ENCODE results near the gene ZNF286A.
"Not testable (repeated sequence)": the region's sequence is repeated elsewhere in the genome, so short reads cannot be mapped to it uniquely, and the experiment has no call there.

The ZNF286A gene

DNA sequence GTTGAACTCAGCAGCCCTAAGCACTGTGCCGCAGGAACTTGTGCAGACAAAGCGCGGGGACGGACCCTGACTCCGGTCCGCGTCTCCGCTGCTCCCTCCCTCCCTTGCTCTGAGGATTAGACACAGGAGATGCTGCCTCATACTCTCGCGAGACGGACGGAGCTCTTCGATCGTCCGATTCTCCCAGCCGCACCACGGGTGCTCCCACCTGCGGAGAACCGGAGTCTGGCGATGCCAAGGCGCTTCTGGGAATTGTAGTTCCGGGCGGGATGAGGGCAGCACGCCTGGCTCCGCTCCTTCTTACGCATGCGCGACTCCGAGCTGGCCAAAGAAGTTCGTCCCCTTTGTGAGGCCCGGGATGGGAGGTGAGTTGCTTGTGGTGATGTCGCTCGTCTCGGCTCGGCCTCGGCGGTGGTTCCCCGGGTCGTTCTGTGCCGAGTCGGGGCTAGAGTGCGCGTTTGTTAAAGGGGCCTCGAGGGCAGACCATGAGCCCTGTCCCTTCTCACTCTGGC lies at the start of gene ZNF286A:
TSS of gene ZNF286A (plus strand) at position 340 of the 512 bp plus-strand sequence. CDS start 578 bp downstream, outside the sequence.
- DNase-seq, result peak; percentile 83 to 93 (median 88)

- no peak for DNase-seq
Observed at GRCh38 chr17:15649861-15650421, 49.6 kb upstream of the ZNF286A start.

DNA sequence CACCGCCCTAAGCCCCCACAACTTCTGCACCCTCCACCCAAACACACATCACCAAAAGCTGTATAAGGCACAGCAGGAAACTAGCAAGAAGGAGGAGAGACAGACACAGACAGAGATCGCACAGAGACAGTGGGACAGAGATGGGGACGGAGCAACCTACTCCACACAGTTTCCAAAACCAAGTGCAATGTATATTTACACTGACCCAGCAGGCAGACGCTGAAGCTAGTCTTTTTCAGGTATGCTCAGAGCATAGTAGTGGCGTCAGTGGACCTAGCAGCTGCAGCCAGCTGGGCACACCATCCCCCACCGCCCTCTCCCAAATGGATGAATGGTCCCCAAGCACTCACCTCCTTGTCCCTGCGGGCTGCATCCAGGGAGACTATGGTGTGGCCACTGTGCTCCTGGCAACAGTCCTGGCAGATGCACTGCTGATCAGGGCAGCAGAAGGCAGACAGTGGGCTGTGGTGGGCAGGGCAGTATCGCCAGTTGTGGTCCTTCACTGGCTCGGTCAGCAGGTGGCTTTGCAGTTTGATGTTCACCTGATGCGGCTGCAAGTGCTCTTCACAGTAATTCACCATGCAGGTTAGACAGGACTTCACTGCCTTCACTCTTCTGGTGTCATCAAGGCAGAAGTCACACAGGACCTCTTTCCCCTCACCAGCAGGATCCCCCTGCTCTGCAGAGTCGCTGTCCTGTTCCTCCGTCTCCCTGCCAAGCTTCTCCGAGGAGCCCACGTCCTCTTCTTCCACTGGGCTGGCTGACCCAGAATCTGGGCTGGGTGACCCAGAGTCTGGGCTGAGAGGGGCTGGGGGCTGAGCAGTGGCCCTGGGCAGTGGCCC lies 48.6 kb upstream of the ZNF286A start:
- no peak for DNase-seq

GRCh38 chr17:15651583-15652110 lies 47.9 kb upstream of the ZNF286A start:
- no peak for DNase-seq

GRCh38 chr17:15652960-15653359 lies 46.6 kb upstream of the ZNF286A start:
- DNase-seq, result no peak

DNA sequence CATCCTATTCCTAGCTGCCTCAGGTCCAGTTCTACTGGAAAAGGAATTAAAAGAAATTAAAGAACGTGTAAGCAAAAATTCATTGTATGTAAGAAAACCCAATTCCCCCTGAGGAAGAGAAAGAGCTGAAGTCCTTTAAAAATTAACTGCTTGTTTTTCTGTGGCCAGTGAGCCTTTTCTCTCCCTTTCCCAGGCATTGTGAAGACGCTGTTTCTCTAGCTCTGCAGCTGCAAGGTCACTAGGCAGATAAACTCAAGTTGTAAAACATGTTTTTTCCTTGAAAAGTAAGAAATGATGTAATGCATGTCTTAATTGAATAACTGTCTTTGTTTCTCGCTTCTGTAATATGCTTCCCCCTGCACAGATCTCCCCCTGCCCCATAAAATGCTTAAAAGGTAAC lies 45.2 kb upstream of the ZNF286A start:
- DNase-seq, result not testable (repeated sequence)

- DNase-seq, result no peak
Observed at GRCh38 chr17:15654886-15655561, 44.5 kb upstream of the ZNF286A start.

DNA sequence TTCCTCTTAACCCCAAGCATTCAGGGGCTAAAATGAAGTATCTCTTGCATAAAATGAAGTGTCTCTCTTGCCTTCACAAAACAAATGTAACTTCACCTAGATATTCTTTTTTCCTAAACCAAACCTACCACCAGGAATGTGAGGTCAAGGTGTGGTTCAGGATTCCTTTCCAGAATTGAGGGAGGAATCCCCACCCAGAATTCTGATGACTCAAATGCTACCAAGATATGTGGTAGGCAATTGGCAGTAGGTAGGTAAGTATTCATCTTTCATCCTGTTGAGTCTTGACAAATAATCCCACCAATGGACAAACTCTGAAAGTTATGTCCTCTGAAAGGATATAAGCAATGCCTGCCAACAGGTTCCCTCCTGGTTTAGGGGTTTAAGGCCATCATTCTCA lies 41.7 kb upstream of the ZNF286A start:
- DNase-seq, result no peak

DNA sequence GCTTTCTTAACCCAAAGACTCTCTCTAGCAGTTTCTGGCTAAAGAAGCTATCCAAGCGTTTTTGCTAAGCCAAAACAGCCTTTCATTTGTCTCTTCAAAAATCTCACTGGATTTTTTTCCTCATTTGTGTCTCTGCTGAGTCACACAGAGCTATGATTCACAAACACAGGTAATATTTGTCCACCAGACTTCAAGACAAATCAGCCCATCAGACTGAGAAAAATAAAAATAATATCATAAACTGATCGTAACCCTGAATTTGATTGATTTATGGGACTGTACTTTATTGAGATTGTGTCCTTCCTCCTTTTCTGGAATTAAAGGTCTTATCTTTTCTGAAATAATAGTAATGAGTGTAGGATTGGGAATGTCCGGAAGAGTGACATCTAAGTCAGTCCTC lies 41.3 kb upstream of the ZNF286A start:
- DNase-seq, result no peak

DNA sequence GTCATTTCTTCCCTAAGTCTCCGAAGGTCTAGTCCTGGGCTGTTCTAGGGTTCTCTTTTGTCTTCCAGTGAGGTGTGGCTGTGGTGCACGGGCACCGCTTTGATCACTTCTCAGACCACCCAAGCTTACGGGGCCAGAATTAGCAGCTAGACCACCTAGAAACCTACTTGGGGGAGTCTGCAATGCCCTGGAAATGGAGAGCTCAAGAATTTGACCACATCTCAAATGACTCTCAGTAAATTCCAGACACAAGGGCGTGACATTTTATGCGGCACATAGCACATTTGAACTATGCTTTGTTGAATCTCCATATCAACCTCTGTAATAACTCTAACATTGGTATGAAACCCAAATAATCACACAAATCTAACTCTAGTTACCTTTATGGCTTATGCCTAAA lies 40.3 kb upstream of the ZNF286A start:
- DNase-seq, result no peak

DNA sequence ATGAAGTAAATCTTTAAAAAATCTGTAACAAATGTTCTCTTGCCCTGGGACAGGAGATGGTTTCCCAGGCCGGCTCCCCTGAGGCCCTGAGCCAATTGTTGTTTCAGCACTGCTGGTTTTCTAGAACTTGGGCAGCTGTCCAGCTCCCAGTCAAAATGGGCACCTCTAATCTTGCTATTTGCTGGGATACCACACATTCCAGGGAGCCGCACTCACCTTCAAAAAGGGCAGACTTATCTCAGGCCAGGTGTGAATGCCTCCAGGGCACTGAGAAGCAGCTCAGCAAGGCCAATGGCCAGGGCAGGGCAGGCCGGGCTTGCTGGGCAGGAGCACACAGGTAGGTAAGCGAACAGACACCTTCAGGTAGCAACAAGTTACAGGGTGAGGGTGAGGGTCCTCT lies 39.9 kb upstream of the ZNF286A start:
- no peak for DNase-seq

DNA sequence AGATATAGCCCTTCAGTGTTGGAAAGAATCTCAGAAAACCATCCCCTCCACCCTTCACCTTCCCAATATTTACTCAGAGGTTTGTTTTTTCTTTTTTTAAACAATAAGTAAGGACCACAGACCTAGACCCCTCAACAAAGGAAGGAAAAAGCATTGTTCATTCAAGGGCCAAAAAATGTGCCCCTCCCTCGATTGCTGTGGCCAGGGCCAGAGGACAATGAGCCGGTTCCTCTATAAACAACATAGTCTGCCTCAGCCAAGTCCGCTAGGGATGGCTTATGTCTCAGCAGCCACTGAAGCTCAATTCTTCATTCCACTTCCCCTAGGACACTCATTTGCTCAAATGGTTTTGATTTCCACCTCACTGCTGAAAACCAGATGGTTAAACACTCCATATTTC lies 39.5 kb upstream of the ZNF286A start:
- DNase-seq, result no peak

GRCh38 chr17:15662681-15663080 lies 36.9 kb upstream of the ZNF286A start:
- DNase-seq, result no peak

GRCh38 chr17:15663176-15663575 lies 36.4 kb upstream of the ZNF286A start:
- no peak for DNase-seq

DNA sequence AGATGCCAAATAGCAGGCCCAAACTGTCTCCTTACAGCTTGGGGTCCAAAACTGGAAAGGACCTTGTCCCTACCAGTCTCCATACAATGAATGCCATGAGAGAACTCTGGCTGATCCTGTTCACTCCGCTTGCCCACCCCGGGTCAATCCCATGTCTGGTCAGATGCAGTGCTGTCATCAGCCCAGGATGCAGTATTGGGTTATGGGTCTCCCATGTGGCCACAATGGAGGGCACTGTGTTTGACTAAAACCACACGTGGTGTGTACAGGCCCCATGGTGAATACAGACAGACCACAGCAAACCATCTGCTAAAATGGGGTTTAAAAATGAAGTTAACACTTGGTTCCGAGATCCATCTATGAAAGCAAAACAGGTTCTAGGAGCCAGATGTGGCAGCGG lies 35.9 kb upstream of the ZNF286A start:
- DNase-seq, result no peak

DNA sequence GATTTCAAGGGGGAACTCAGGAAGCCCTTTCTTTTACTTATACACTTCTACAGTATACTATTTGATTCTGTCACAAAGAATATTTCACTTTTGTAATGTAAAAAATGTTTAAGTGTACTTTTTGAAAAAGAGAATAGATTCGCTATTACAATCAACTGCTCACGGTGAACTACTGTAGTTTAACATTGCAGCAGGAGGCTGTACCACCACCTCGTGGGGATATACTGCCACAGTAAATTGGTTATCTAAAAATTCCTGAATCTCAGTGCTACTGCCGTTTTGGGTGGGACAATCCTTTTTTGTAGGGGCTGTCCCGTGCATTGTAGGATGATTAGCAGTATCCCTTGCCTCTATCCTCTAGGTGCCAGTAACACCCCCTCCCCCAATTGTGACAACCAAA lies 30.0 kb upstream of the ZNF286A start:
- not testable (repeated sequence) for DNase-seq

GRCh38 chr17:15674640-15675039 lies 24.9 kb upstream of the ZNF286A start:
- not testable (repeated sequence) for DNase-seq

DNA sequence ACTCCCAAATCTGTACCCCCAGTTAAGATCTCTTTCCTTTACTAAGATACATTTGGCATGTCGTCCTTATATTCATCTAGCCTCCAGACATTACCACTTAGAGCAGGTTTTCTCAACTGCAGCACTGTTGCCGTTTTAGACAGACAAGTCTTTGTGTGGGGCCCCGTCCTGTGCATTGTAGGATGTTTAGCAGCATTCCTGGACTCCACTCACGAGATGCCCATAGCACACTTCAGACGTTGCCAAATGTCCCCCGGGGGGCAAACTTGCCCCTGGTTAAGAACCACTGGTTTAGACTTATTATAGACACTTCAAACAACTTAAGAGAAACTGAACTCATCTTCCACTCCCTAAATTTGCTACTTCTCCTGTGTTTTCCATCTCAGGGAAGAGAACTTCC lies 23.6 kb upstream of the ZNF286A start:
- DNase-seq, result not testable (repeated sequence)

DNA sequence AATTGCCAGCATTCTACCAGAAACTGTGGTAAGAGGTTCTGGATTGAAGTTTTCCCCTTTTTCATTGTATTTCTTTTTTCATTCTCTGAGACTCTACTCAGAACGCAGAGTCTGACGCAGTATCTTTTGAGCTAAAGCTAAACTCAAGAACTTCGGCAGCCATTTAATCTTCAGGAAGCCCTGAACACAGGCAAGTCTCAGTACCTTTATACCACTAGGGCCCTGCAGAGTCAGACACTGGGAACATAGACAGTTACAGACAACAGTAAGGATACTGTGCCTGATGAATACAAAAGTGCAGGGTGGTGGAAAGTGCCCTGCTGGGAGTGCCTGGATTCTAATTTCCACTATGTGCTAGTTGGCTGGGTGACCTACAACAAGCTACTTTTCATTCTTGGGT lies 16.4 kb upstream of the ZNF286A start:
- DNase-seq, result not testable (repeated sequence)

GRCh38 chr17:15683824-15684478 lies 15.6 kb upstream of the ZNF286A start, which contains the start of gene TRIM16:
TSS of gene TRIM16 (minus strand) at chr17:15684311. CDS start at chr17:15651609, 32,702 bp downstream.
- DNase-seq, result peak; percentile 53 to 62 (median 59)

DNA sequence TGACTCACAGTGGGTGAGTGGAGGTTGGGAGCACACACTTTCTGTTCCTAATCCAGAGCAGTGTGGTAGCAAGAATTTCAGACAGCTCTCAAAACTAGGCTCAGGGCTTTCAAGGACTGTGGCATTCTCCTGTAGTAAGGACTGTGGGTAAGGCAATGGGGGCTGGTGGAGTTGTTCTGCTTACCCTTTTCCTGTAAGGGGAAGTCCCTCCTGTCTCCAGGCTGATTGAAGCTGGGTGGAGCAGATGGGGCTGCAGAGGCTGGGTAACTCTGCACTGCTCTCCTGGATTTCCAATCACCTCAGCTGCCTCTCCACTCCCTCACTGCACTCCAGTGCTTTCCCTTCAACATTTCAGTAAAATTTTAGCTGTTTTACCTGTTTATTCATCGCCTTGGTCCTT lies 12.1 kb upstream of the ZNF286A start:
- not testable (repeated sequence) for DNase-seq

- DNase-seq, result not testable (repeated sequence)
Observed at GRCh38 chr17:15698967-15699366, 585 bp upstream of the ZNF286A start.

DNA sequence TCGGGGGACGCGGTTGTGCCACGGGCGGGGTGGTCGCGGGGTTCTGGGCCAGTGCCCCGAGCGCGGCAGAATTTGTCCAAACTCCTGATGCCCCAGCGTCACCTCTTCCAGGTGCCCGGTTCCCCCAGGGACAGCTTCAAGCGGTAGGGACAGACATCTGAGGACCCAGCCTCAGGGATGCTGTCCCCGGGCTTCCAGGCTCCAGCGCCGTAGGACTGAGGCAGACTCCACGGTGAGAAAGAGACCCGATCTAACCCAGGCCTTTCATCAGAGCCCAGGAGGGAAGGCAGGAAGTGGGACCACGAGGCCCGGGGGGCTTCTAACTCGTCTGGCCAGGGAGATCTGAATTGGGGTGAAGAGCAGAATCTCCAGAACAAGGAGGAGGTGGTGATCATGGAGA lies 385 bp downstream of the ZNF286A start:
- DNase-seq, result not testable (repeated sequence)
